ENCODE data around the gene ELSPBP1. TPM values are rescaled to one million over a fixed set of nuclear protein-coding genes. Genes with fewer than 3 reads are reported as not detected.
A peak's percentile ranks its signal among the peaks of the same experiment; 100 is the strongest.

The ELSPBP1 gene
- total and polyA plus RNA-seq, 2 experiments from 2014 or later = not detected

DNA sequence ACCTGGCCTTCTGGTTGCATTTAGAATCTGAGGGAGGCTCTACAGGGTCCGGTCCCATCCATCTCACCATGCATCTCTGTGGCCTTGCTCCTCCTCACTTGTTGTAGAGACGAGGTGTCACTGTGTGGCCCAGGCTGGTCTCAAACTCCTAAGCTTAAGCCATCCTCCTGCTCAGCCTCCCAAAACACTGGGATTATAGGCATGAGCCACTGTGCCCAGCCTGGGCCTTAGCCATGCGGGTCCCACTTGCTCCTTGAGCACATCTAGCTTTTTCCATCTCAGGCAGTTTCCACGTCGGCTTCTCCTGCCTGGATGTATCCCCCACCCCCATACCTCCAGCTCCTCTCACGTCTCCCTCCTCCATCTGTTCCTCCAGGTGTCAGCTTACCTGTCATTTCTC is 9.8 kb downstream of the ELSPBP1 start:
- ATAC-seq = no peak
- Mint-ChIP-seq H3K9me3 (peaks cover 16% of the 10 kb centered on the region; the same call in 2 of the 3 replicates), H3K4me3 (no peak overlapping the region)

DNA sequence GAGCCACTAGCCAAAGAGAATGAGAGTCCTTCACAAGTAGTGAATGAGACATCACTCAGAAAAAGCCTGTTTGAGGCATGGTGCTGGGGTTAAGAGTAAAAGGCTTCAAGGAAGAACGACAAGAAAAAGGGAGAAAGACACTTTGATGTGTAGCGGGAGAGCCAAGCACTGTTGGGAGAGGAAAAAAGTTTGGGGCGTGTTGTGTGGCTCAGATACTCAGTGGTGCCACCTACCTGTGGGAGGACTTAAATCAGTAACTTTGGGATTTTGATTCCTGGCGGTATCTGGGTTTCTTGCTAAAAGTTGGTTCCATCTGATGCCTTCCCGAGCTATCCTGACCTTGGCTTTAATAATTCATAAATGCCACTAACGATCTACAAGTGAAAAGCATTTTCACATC is 12.3 kb downstream of the ELSPBP1 start:
- ATAC-seq (no peak), DNase-seq (ENCODE audit: low spot score) (peak; percentile 83)
- no peaks in the 10 kb centered on the region for H3F3A ChIP-seq (replicated peaks; ENCODE audit: low read depth)
- Mint-ChIP-seq H3K36me3 (ENCODE audit: low read depth) (no peaks in the 10 kb centered on the region), H3K27me3 (ENCODE audit: insufficient read depth, low read depth, poor library complexity) (peaks cover 6% of the 10 kb centered on the region), H3K27ac (no peak overlapping the region), H3K9me3 (peaks cover 8% of the 10 kb centered on the region; the same call in 2 of the 3 replicates), H3K4me1 (no peaks in the 10 kb centered on the region), H3K4me3 (no peak overlapping the region)
- TF ChIP-seq, protein P1, sequence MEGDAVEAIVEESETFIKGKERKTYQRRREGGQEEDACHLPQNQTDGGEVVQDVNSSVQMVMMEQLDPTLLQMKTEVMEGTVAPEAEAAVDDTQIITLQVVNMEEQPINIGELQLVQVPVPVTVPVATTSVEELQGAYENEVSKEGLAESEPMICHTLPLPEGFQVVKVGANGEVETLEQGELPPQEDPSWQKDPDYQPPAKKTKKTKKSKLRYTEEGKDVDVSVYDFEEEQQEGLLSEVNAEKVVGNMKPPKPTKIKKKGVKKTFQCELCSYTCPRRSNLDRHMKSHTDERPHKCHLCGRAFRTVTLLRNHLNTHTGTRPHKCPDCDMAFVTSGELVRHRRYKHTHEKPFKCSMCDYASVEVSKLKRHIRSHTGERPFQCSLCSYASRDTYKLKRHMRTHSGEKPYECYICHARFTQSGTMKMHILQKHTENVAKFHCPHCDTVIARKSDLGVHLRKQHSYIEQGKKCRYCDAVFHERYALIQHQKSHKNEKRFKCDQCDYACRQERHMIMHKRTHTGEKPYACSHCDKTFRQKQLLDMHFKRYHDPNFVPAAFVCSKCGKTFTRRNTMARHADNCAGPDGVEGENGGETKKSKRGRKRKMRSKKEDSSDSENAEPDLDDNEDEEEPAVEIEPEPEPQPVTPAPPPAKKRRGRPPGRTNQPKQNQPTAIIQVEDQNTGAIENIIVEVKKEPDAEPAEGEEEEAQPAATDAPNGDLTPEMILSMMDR (conservative IDR thresholded peaks at IDR 0.05; ENCODE audit: low read depth in 2 of 2) = peak; percentile 67
- TF ChIP-seq, protein P2, sequence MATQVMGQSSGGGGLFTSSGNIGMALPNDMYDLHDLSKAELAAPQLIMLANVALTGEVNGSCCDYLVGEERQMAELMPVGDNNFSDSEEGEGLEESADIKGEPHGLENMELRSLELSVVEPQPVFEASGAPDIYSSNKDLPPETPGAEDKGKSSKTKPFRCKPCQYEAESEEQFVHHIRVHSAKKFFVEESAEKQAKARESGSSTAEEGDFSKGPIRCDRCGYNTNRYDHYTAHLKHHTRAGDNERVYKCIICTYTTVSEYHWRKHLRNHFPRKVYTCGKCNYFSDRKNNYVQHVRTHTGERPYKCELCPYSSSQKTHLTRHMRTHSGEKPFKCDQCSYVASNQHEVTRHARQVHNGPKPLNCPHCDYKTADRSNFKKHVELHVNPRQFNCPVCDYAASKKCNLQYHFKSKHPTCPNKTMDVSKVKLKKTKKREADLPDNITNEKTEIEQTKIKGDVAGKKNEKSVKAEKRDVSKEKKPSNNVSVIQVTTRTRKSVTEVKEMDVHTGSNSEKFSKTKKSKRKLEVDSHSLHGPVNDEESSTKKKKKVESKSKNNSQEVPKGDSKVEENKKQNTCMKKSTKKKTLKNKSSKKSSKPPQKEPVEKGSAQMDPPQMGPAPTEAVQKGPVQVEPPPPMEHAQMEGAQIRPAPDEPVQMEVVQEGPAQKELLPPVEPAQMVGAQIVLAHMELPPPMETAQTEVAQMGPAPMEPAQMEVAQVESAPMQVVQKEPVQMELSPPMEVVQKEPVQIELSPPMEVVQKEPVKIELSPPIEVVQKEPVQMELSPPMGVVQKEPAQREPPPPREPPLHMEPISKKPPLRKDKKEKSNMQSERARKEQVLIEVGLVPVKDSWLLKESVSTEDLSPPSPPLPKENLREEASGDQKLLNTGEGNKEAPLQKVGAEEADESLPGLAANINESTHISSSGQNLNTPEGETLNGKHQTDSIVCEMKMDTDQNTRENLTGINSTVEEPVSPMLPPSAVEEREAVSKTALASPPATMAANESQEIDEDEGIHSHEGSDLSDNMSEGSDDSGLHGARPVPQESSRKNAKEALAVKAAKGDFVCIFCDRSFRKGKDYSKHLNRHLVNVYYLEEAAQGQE (IDR thresholded peaks at IDR 0.05; ENCODE audit: unreplicated experiment) = no peak
- TF ChIP-seq EZH2phosphoT487 (IDR thresholded peaks at IDR 0.05; ENCODE audit: unreplicated experiment) (no peak), STAT1 (IDR thresholded peaks at IDR 0.05; ENCODE audit: unreplicated experiment) (no peak)
- no peaks in the 10 kb centered on the region for H3K27me3 ChIP-seq (ENCODE audit: insufficient read depth)
- no peak overlapping the region for H3K4me3 ChIP-seq
- H3K9me2 ChIP-seq (ENCODE audit: insufficient read depth) = peaks cover 12% of the 10 kb centered on the region; the same call in 1 of the 2 replicates
- H2AFZ ChIP-seq = peak overlapping the region; percentile 99
- H3K4me2 ChIP-seq = no peak overlapping the region
- no peak overlapping the region for H3K27ac ChIP-seq (ENCODE audit: low read depth)
- no peaks in the 10 kb centered on the region for H4K20me1 ChIP-seq (replicated peaks; ENCODE audit: insufficient read depth)
- H3K79me2 ChIP-seq (replicated peaks; ENCODE audit: insufficient read depth) = no peaks in the 10 kb centered on the region
- no peaks in the 10 kb centered on the region for H3K4me1 ChIP-seq (ENCODE audit: insufficient read depth)
- H3K36me3 ChIP-seq (ENCODE audit: insufficient read depth) = no peaks in the 10 kb centered on the region

More for the DNA sequence above, 9.8 kb downstream of the ELSPBP1 start:
- no peak overlapping the region for H3K27ac ChIP-seq (ENCODE audit: low read depth)
- no peaks in the 10 kb centered on the region for H3F3A ChIP-seq (replicated peaks; ENCODE audit: low read depth)
- no peaks in the 10 kb centered on the region for H3K4me1 ChIP-seq (ENCODE audit: insufficient read depth)
- no peak overlapping the region for H3K27ac Mint-ChIP-seq
- no peak overlapping the region for H3K4me3 ChIP-seq
- H3K36me3 ChIP-seq (ENCODE audit: insufficient read depth) = no peaks in the 10 kb centered on the region
- H4K20me1 ChIP-seq (replicated peaks; ENCODE audit: insufficient read depth) = no peaks in the 10 kb centered on the region
- TF ChIP-seq JUNB (IDR thresholded peaks at IDR 0.05; ENCODE audit: unreplicated experiment) (no peak), ZNF331 (CRISPR knock-in tag; IDR thresholded peaks at IDR 0.05; ENCODE audit: low read depth) (no peak), EZH2phosphoT487 (IDR thresholded peaks at IDR 0.05; ENCODE audit: unreplicated experiment) (no peak), EZH2 (IDR thresholded peaks at IDR 0.05; ENCODE audit: low read depth, unreplicated experiment) (no peak), STAT1 (IDR thresholded peaks at IDR 0.05; ENCODE audit: unreplicated experiment) (no peak), CREB1 (CRISPR knock-in tag; IDR thresholded peaks at IDR 0.05; ENCODE audit: low read depth) (no peak)
- TF ChIP-seq, protein P2 (IDR thresholded peaks at IDR 0.05; ENCODE audit: unreplicated experiment) = no peak
- TF ChIP-seq, protein P3, sequence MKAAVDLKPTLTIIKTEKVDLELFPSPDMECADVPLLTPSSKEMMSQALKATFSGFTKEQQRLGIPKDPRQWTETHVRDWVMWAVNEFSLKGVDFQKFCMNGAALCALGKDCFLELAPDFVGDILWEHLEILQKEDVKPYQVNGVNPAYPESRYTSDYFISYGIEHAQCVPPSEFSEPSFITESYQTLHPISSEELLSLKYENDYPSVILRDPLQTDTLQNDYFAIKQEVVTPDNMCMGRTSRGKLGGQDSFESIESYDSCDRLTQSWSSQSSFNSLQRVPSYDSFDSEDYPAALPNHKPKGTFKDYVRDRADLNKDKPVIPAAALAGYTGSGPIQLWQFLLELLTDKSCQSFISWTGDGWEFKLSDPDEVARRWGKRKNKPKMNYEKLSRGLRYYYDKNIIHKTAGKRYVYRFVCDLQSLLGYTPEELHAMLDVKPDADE (IDR thresholded peaks at IDR 0.05) = no peak
- H3K4me2 ChIP-seq = no peak overlapping the region
- H3K27me3 ChIP-seq (ENCODE audit: insufficient read depth) = no peaks in the 10 kb centered on the region
- no peak for DNase-seq (ENCODE audit: low spot score)
- peaks cover 9% of the 10 kb centered on the region for H3K27me3 Mint-ChIP-seq (ENCODE audit: insufficient read depth, low read depth, poor library complexity)
- H3K9me2 ChIP-seq (ENCODE audit: insufficient read depth) = peaks cover 4% of the 10 kb centered on the region; the same call in 1 of the 2 replicates
- no peaks in the 10 kb centered on the region for H3K4me1 Mint-ChIP-seq
- H3K36me3 Mint-ChIP-seq (ENCODE audit: low read depth) = no peaks in the 10 kb centered on the region
- no peaks in the 10 kb centered on the region for H3K79me2 ChIP-seq (replicated peaks; ENCODE audit: insufficient read depth)
- no peak overlapping the region for H2AFZ ChIP-seq
